GM19043 (cell line): ENCODE results near the gene RSPH10B2.
"Not testable (repeated sequence)": the region's sequence is repeated elsewhere in the genome, so short reads cannot be mapped to it uniquely, and the experiment has no call there.

Source experiments
- ATAC-seq: cut with Tn5 transposase; IDR thresholded peaks from one replicate; pipeline ENCODE4 v1.9.1; 2021; ENCODE audit warnings: low read depth; ENCODE audit not compliant: unreplicated experiment

Gene RSPH10B2

GRCh38 chr7:6835521-6835920, 81.6 kb downstream of the RSPH10B2 start:
- not testable (repeated sequence) for ATAC-seq

GRCh38 chr7:6837081-6837480, 83.2 kb downstream of the RSPH10B2 start:
- ATAC-seq, result not testable (repeated sequence)

GRCh38 chr7:6842278-6842921, 88.5 kb downstream of the RSPH10B2 start:
- not testable (repeated sequence) for ATAC-seq

- not testable (repeated sequence) for ATAC-seq
Observed at GRCh38 chr7:6843092-6843491, 89.2 kb downstream of the RSPH10B2 start.

- ATAC-seq, result not testable (repeated sequence)
Observed at GRCh38 chr7:6843654-6844053, 89.8 kb downstream of the RSPH10B2 start.

GRCh38 chr7:6845971-6846449, 92.1 kb downstream of the RSPH10B2 start:
- ATAC-seq, result not testable (repeated sequence)

GRCh38 chr7:6847751-6848150, 93.8 kb downstream of the RSPH10B2 start:
- ATAC-seq, result not testable (repeated sequence)
